HepG2 (cell line): ENCODE data around the gene CIB2. TPM values are rescaled to one million over a fixed set of nuclear protein-coding genes. Genes with fewer than 3 reads are reported as not detected.

Source experiments
- ATAC-seq: fragments of 200-7000 bp; cut with Tn5 transposase; 3 replicates; pipeline ENCODE4 v1.9.1; 2020; ENCODE audit warnings: mild to moderate bottlenecking, moderate library complexity
- BruUV-seq: library from RNA; stranded (reverse); fragments of 400-500 nt; replicated peaks from 2 replicates; lab custom pipeline; 2021; lab: Mats Ljungman, UMichigan
- CTCF ChIA-PET: fragments of 300-600 bp; formaldehyde crosslinking; extraction: SDS; loops from one replicate; lab custom pipeline; 2021; ENCODE audit warnings: low total read pairs, inconsistent platforms, low intra/inter-chr PET ratio; lab: Yijun Ruan, JAX
- POLR2A ChIA-PET: fragments of 350-600 bp; sonication (Branson Sonifier 250); formaldehyde crosslinking; loops from one replicate; lab custom pipeline; 2020; ENCODE audit warnings: antibody characterized with exemption, inconsistent platforms; lab: Yijun Ruan, JAX
- DNase-seq: peaks from one replicate; pipeline ENCODE4 v3.0.0-alpha.2; 2015; ENCODE audit warnings: low spot score
- FAIRE-seq: peaks from 3 replicates; lab custom pipeline; 2011; peaks lifted over from hg19 to GRCh38; lab: Jason Lieb, UNC
- H2AFZ ChIP-seq: one replicate; pipeline ENCODE4 v1.6.1; 2011; ENCODE audit warnings: low read length, inconsistent platforms
- H3K27ac ChIP-seq: fragments of 300-600 bp; 3 replicates; pipeline ENCODE4 v1.8.0; 2011; ENCODE audit warnings: mixed run types, mild to moderate bottlenecking, mixed read lengths, low read length, inconsistent platforms; ENCODE audit not compliant: insufficient read depth; ENCODE audit errors: extremely low read length
- H3K27me3 ChIP-seq, 2 experiments: fragments of 200-600 bp in 1 of 2; 2 replicates in 1 of 2; 3 replicates in 1 of 2; pipeline versions ENCODE4 v1.6.0 to v1.8.0; 2011; ENCODE audit warnings: low read length in 2 of 2, mild to moderate bottlenecking in 2 of 2, moderate library complexity in 2 of 2, inconsistent platforms in 1 of 2; ENCODE audit not compliant: insufficient read depth in 2 of 2, control insufficient read depth in 1 of 2
- H3K36me3 ChIP-seq, 2 experiments: fragments of 200-600 bp in 1 of 2; replicated peaks in 1 of 2; 2 replicates in 1 of 2; 3 replicates in 1 of 2; pipeline versions ENCODE4 v1.5.1 to v1.8.0; 2011; ENCODE audit warnings: low read length in 2 of 2, inconsistent platforms in 1 of 2; ENCODE audit not compliant: insufficient read depth in 2 of 2, control insufficient read depth in 1 of 2
- H3K4me1 ChIP-seq: 2 replicates; pipeline ENCODE4 v1.5.1; 2012; ENCODE audit warnings: low read length, inconsistent platforms; ENCODE audit not compliant: insufficient read depth
- H3K4me2 ChIP-seq: 2 replicates; pipeline ENCODE4 v1.6.0; 2011; ENCODE audit warnings: low read depth, low read length, inconsistent platforms
- H3K4me3 ChIP-seq, 3 experiments: fragments of 200-600 bp in 1 of 3; sonication (generic), shearing (Covaris generic) in 1 of 3; replicated peaks in 1 of 3; 2 replicates each; pipeline ENCODE4 v1.5.1; 2011 to 2016; ENCODE audit warnings: low read length in 3 of 3, inconsistent platforms in 2 of 3, low read depth in 2 of 3, mild to moderate bottlenecking in 2 of 3, control low read depth in 1 of 3, mixed read lengths in 1 of 3; ENCODE audit not compliant: insufficient read depth in 1 of 3
- H3K79me2 ChIP-seq: one replicate; pipeline ENCODE4 v1.6.1; 2011; ENCODE audit warnings: low read length, inconsistent platforms; ENCODE audit not compliant: insufficient read depth
- H3K9ac ChIP-seq: 2 replicates; pipeline ENCODE4 v1.6.0; 2011; ENCODE audit warnings: mild to moderate bottlenecking, low read depth, low read length, inconsistent platforms; ENCODE audit not compliant: insufficient read depth
- H3K9me3 ChIP-seq: 2 replicates; pipeline ENCODE4 v1.5.1; 2012; ENCODE audit warnings: mild to moderate bottlenecking, low read length
- H4K20me1 ChIP-seq: 2 replicates; pipeline ENCODE4 v1.6.0; 2011; ENCODE audit warnings: inconsistent platforms, mild to moderate bottlenecking, low read length, moderate library complexity; ENCODE audit not compliant: insufficient read depth
- FOXK1 ChIP-seq: sonication (generic); formaldehyde crosslinking; IDR thresholded peaks from 2 replicates; pipeline ENCODE4 v1.4.0; 2020; ENCODE audit warnings: low read depth, missing genetic modification reagents, borderline replicate concordance
- GABPA ChIP-seq, 2 experiments: IDR thresholded peaks; 2 replicates each; pipeline ENCODE4 v1.6.1; 2011 to 2016; ENCODE audit warnings: low read depth in 2 of 2, low read length in 1 of 2, missing biosample characterization in 1 of 2, missing genetic modification characterization in 1 of 2
- PCBP2 ChIP-seq: fragments of 200-400 bp; formaldehyde crosslinking; optimal IDR thresholded peaks from 2 replicates; pipeline ENCODE3; 2018; ENCODE audit warnings: low read length, low read depth; ENCODE audit not compliant: poor library complexity, severe bottlenecking
- SOX13 ChIP-seq, 3 experiments: fragments of 450-650 bp in 1 of 3; sonication (generic) in 1 of 3; formaldehyde crosslinking in 1 of 3; IDR thresholded peaks in 2 of 3; conservative IDR thresholded peaks in 1 of 3; 2 replicates each; pipeline versions ENCODE4 v1.5.0 to v1.6.1; 2016 to 2020; ENCODE audit warnings: antibody characterized with exemption in 1 of 3, mild to moderate bottlenecking in 1 of 3, missing compliant biosample characterization in 1 of 3, missing genetic modification reagents in 1 of 3, moderate library complexity in 1 of 3
- ZBTB20 ChIP-seq: sonication (generic); formaldehyde crosslinking; IDR thresholded peaks from 2 replicates; pipeline ENCODE4 v1.8.1; 2023; ENCODE audit warnings: missing genetic modification reagents, low read depth, mild to moderate bottlenecking, borderline replicate concordance
- ZNF274 ChIP-seq: sonication (generic); formaldehyde crosslinking; IDR thresholded peaks from 2 replicates; pipeline ENCODE4 v1.5.1; 2020; ENCODE audit warnings: mild to moderate bottlenecking, missing genetic modification reagents
- ZNF30 ChIP-seq: sonication (generic); formaldehyde crosslinking; IDR thresholded peaks from 2 replicates; pipeline ENCODE4 v1.5.0; 2020; ENCODE audit warnings: mild to moderate bottlenecking, missing genetic modification reagents
- ZNF549 ChIP-seq: sonication (generic); formaldehyde crosslinking; IDR thresholded peaks from 2 replicates; pipeline ENCODE4 v1.5.0; 2020; ENCODE audit warnings: missing genetic modification reagents
- ZNF552 ChIP-seq: sonication (generic); formaldehyde crosslinking; IDR thresholded peaks from 2 replicates; pipeline ENCODE4 v1.9.0; 2022; ENCODE audit warnings: missing genetic modification reagents, mild to moderate bottlenecking, borderline replicate concordance
- ZNF570 ChIP-seq: sonication (generic); formaldehyde crosslinking; IDR thresholded peaks from 2 replicates; pipeline ENCODE4 v1.4.0; 2020; ENCODE audit warnings: mild to moderate bottlenecking, missing genetic modification reagents, borderline replicate concordance
- ZNF629 ChIP-seq: sonication (generic); formaldehyde crosslinking; conservative IDR thresholded peaks from 2 replicates; pipeline ENCODE4 v1.5.0; 2020; ENCODE audit warnings: missing genetic modification reagents
- ZNF788 ChIP-seq: sonication (generic); formaldehyde crosslinking; IDR thresholded peaks from 2 replicates; pipeline ENCODE4 v1.5.0; 2020; ENCODE audit warnings: mild to moderate bottlenecking, missing genetic modification reagents, borderline replicate concordance
- WGBS: methylation state at CpG from one replicate; pipeline ENCODE4 v1.1.6; 2017; ENCODE audit warnings: low lambda C conversion rate; 5-methylcytosine and 5-hydroxymethylcytosine counted together
- in situ Hi-C: cut with HindIII; loops from 2 replicates; pipeline ENCODE4 v1.10.0; 2017; ENCODE audit warnings: low pct_unique_long_range_greater_than_20kb; ENCODE audit not compliant: extremely low pct_ligation_motif_present
- intact Hi-C: fragments of 100-400 bp; cut with micrococcal nuclease; formaldehyde crosslinking; loops from one replicate; pipeline ENCODE4 v1.10.0; 2022; ENCODE audit not compliant: unreplicated experiment
- polyA plus RNA-seq, 8 experiments: library from polyadenylated mRNA; depleted of rRNA in 3 of 8; stranded (reverse) in 7 of 8; unstranded in 1 of 8; fragments of >200 nt; fragmentation: Illumina TruSeq in 4 of 8; extraction: Trizol in 4 of 8; gene quantifications; 2 replicates each; pipeline versions ENCODE4 v1.2.1 to v1.2.3, GENCODE V29; 2011 to 2016; ENCODE audit warnings: low read depth in 4 of 8, missing spikeins in 1 of 8, mixed read lengths in 1 of 8; ENCODE audit not compliant: insufficient read depth in 1 of 8
- total RNA-seq, 5 experiments: library from RNA; depleted of rRNA; stranded (reverse); fragments of >200 nt; fragmentation: Illumina TruSeq; extraction: Trizol; gene quantifications; 2 replicates each; pipeline ENCODE4 v1.2.3, GENCODE V29; 2016; ENCODE audit warnings: low read depth in 1 of 5

Gene CIB2
- total and polyA plus RNA-seq, 2 of the 13 experiments (the other 11 are each of a cell fraction or from before 2014, with no cell fraction given), result 1.4 to 1.5 TPM

GRCh38 chr15:78104119-78104479 lies 27.1 kb downstream of the CIB2 start (continued):
- no peak for TF ChIP-seq ZBTB20 (CRISPR knock-in tag)
- TF ChIP-seq ZNF30 (CRISPR knock-in tag), result no peak
- TF ChIP-seq ZNF274, result no peak

- ATAC-seq, result no peak
These were observed 27.7 kb downstream of the CIB2 start for GRCh38 chr15:78103406-78104118.

More at GRCh38 chr15:78103406-78104118, 27.7 kb downstream of the CIB2 start:
- CTCF ChIA-PET, result no interaction called here
- Histone ChIP-seq H3K9me3 (no peaks in the 10 kb centered on the region), H3K27me3 (peaks cover 0 to 4% of the 10 kb centered on the region in 2 experiments; a peak in 2 of 5 replicates), H3K4me1 (peaks cover 31% of the 10 kb centered on the region), H3K27ac (no peak overlapping the region), H3K4me2 (peak overlapping the region; percentile 15; the same call in 1 of the 2 replicates), H3K79me2 (no peaks in the 10 kb centered on the region), H3K36me3 (no peaks in the 10 kb centered on the region), H2AFZ (no peak overlapping the region), H3K9ac (no peak overlapping the region), H4K20me1 (no peaks in the 10 kb centered on the region), H3K4me3 (no peak overlapping the region)
- DNase-seq (no peak), FAIRE-seq (no peak)
- no peak for TF ChIP-seq ZNF570 (CRISPR knock-in tag)
- TF ChIP-seq ZNF788, result no peak
- TF ChIP-seq ZNF552 (CRISPR knock-in tag), result no peak
- TF ChIP-seq FOXK1 (CRISPR knock-in tag), result no peak
- TF ChIP-seq GABPA (IDR thresholded peaks at IDR 0.05; ENCODE audit: low read depth, low read length), result no peak
- peak; percentile 62 for TF ChIP-seq GABPA (CRISPR knock-in tag; IDR thresholded peaks at IDR 0.05; ENCODE audit: low read depth)
- no peak for TF ChIP-seq SOX13 (IDR thresholded peaks at IDR 0.05)
- no peak for TF ChIP-seq SOX13 (CRISPR knock-in tag; conservative IDR thresholded peaks at IDR 0.05 in 1 of 2, IDR thresholded peaks at IDR 0.05 in 1 of 2)
- no peak for TF ChIP-seq PCBP2
- peak; percentile 77 for TF ChIP-seq ZNF629 (CRISPR knock-in tag)
- no peak for TF ChIP-seq ZNF549 (CRISPR knock-in tag)
- in situ Hi-C loops, result no loop called here
- WGBS, result 36% methylated on average over 10 of the region's 12 CpGs
- BruUV-seq, result no TSS peak
- POLR2A ChIA-PET, result no interaction called here
- intact Hi-C loops, result no loop called here
